SK-N-SH (cell line): Measurements from ENCODE around the gene HIRA. TPM values are rescaled to one million over a fixed set of nuclear protein-coding genes. Genes with fewer than 3 reads are reported as not detected.

Source experiments
- CTCF ChIA-PET: fragments of 300-600, 350-600 bp; formaldehyde crosslinking; extraction: SDS; loops from one replicate; lab custom pipeline; 2021; lab: Yijun Ruan, JAX
- POLR2A ChIA-PET: fragments of 350-600 bp; sonication (Branson Sonifier 250); formaldehyde crosslinking; extraction: SDS; loops from one replicate; lab custom pipeline; 2020; ENCODE audit warnings: antibody characterized with exemption, inconsistent platforms; lab: Yijun Ruan, JAX
- DNase-seq: peaks from one replicate; pipeline ENCODE4 v3.0.0; 2012
- H2AFZ ChIP-seq: fragments of 200-600 bp; sonication (generic); 2 replicates; pipeline ENCODE4 v1.8.1; 2016; ENCODE audit warnings: antibody characterized with exemption, mild to moderate bottlenecking, low read depth
- H3F3A ChIP-seq: fragments of 200-600 bp; sonication (generic); replicated peaks from 2 replicates; pipeline ENCODE3; 2016; ENCODE audit warnings: antibody characterized with exemption, mild to moderate bottlenecking; ENCODE audit not compliant: insufficient read depth
- H3K27ac ChIP-seq, 2 experiments: fragments of 200-500 bp in 1 of 2; fragments of 200-600 bp in 1 of 2; sonication (Bioruptor generic) in 1 of 2; sonication (generic), shearing (Covaris generic) in 1 of 2; 2 replicates each; pipeline versions ENCODE4 v1.5.1 to v1.6.1; 2014 to 2016; ENCODE audit warnings: low read depth in 2 of 2, inconsistent platforms in 1 of 2, low read length in 1 of 2, mild to moderate bottlenecking in 1 of 2, mixed read lengths in 1 of 2
- H3K27me3 ChIP-seq: fragments of 200-600 bp; sonication (generic), shearing (Covaris generic); 2 replicates; pipeline ENCODE4 v1.6.1; 2016; ENCODE audit warnings: mixed run types; ENCODE audit not compliant: insufficient read depth
- H3K36me3 ChIP-seq, 2 experiments: fragments of 200-500 bp in 1 of 2; fragments of 200-600 bp in 1 of 2; sonication (Bioruptor generic) in 1 of 2; sonication (generic) in 1 of 2; replicated peaks in 1 of 2; 2 replicates each; pipeline versions ENCODE3 to v1.5.1; 2014 to 2016; ENCODE audit warnings: low read length in 1 of 2, mild to moderate bottlenecking in 1 of 2; ENCODE audit not compliant: insufficient read depth in 2 of 2, control insufficient read depth in 1 of 2
- H3K4me1 ChIP-seq, 2 experiments: fragments of 200-500 bp in 1 of 2; fragments of 200-600 bp in 1 of 2; sonication (Bioruptor generic) in 1 of 2; sonication (generic), shearing (Covaris generic) in 1 of 2; 2 replicates each; pipeline versions ENCODE4 v1.5.1 to v1.6.1; 2014 to 2016; ENCODE audit warnings: low read depth in 1 of 2, low read length in 1 of 2, mixed run types in 1 of 2; ENCODE audit not compliant: insufficient read depth in 2 of 2, control insufficient read depth in 1 of 2
- H3K4me2 ChIP-seq: fragments of 200-600 bp; sonication (generic), shearing (Covaris generic); 2 replicates; pipeline ENCODE4 v1.6.1; 2017; ENCODE audit warnings: mixed run types
- H3K4me3 ChIP-seq, 2 experiments: fragments of 200-500 bp in 1 of 2; fragments of 200-600 bp in 1 of 2; sonication (Bioruptor generic) in 1 of 2; sonication (generic), shearing (Covaris generic) in 1 of 2; 2 replicates each; pipeline versions ENCODE4 v1.5.1 to v1.8.1; 2014 to 2016; ENCODE audit warnings: low read depth in 2 of 2, inconsistent platforms in 1 of 2, low read length in 1 of 2, mild to moderate bottlenecking in 1 of 2, mixed read lengths in 1 of 2, moderate library complexity in 1 of 2
- H3K79me2 ChIP-seq: fragments of 200-600 bp; sonication (generic); 2 replicates; pipeline ENCODE4 v1.8.1; 2017; ENCODE audit warnings: mild to moderate bottlenecking; ENCODE audit not compliant: insufficient read depth
- H3K9ac ChIP-seq: fragments of 200-600 bp; sonication (generic); 2 replicates; pipeline ENCODE4 v1.6.1; 2017; ENCODE audit warnings: mixed run types
- H3K9me2 ChIP-seq: fragments of 200-600 bp; sonication (generic); 2 replicates; pipeline ENCODE4 v1.6.1; 2017; ENCODE audit warnings: mixed run types
- H3K9me3 ChIP-seq: fragments of 200-600 bp; sonication (generic); 2 replicates; pipeline ENCODE4 v1.6.1; 2017; ENCODE audit warnings: mixed run types, mild to moderate bottlenecking, moderate library complexity
- H4K20me1 ChIP-seq: fragments of 200-600 bp; sonication (generic); 2 replicates; pipeline ENCODE4 v1.6.1; 2017; ENCODE audit warnings: mild to moderate bottlenecking, mixed run types; ENCODE audit not compliant: insufficient read depth
- ELF1 ChIP-seq: IDR thresholded peaks from 2 replicates; pipeline ENCODE4 v1.4.0; 2012
- FOSL2 ChIP-seq: IDR thresholded peaks from 2 replicates; pipeline ENCODE4 v1.4.0; 2012; ENCODE audit warnings: low read depth, mild to moderate bottlenecking, moderate library complexity, borderline replicate concordance
- MAX ChIP-seq: IDR thresholded peaks from 2 replicates; pipeline ENCODE4 v1.4.0; 2012; ENCODE audit warnings: low read depth
- NRF1 ChIP-seq: IDR thresholded peaks from 2 replicates; pipeline ENCODE4 v1.6.1; 2012; ENCODE audit warnings: low read depth, mild to moderate bottlenecking, low read length
- PBX3 ChIP-seq: IDR thresholded peaks from 2 replicates; pipeline ENCODE4; 2012
- WGBS: methylation state at CpG from one replicate; pipeline ENCODE4 v1.1.6; 2017; ENCODE audit warnings: low lambda C conversion rate; 5-methylcytosine and 5-hydroxymethylcytosine counted together
- polyA plus RNA-seq, 3 experiments: library from polyadenylated mRNA; depleted of rRNA; stranded (reverse); fragments of >200 nt; gene quantifications; 2 replicates each; pipeline ENCODE4 v1.2.3, GENCODE V29; 2012
- TF ChIP-seq, protein P1 (sequence below): IDR thresholded peaks from 2 replicates; pipeline ENCODE4 v1.4.0; 2012; ENCODE audit warnings: low read depth, borderline replicate concordance
- TF ChIP-seq, protein P2 (sequence below): fragments of 200-600 bp; sonication (generic); IDR thresholded peaks from 2 replicates; pipeline ENCODE4 v1.6.1; 2017; ENCODE audit warnings: antibody characterized with exemption, mild to moderate bottlenecking, moderate library complexity

Gene HIRA
- polyA plus RNA-seq, 1 of the 3 experiments (the other 2 are of a cell fraction) = 21.0 TPM

GRCh38 chr22:19383292-19383691 lies 48.2 kb downstream of the HIRA start:
- CTCF ChIA-PET = no interaction called here

DNA sequence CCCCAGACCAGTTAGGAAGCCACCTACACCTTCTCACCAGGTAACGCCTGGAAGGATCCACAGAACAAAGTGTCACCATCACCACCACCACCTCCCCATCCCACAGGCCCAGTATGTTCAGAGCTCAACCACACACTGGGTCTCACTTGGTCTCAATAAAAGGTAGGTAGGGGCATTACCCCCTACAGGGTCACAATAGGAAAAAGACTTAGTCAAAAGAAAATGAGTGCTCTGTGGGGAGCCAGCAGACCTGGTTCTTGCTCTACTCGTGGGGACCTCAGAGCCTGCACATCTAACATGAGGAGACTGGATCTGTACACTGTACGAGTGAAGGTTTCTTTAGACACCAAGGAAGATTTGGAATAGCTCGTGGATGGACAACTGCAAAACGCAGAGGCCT lies 49.3 kb downstream of the HIRA start:
- Histone ChIP-seq H3K9ac (no peak overlapping the region), H4K20me1 (no peaks in the 10 kb centered on the region), H3K36me3 (peaks cover 43 to 69% of the 10 kb centered on the region in 2 experiments), H3F3A (no peaks in the 10 kb centered on the region), H3K4me3 (no peak overlapping the region), H2AFZ (no peak overlapping the region), H3K4me2 (no peak overlapping the region), H3K9me3 (no peaks in the 10 kb centered on the region), H3K27ac (no peak overlapping the region), H3K4me1 (peaks cover 0 to 2% of the 10 kb centered on the region in 2 experiments; a peak in 1 of 4 replicates), H3K9me2 (no peaks in the 10 kb centered on the region), H3K79me2 (no peaks in the 10 kb centered on the region), H3K27me3 (no peaks in the 10 kb centered on the region)
- no peak for DNase-seq
- ChIA-PET POLR2A (no interaction called here), CTCF (interaction anchor here (1.2 kb wide), 2 partner anchors 203 to 248 kb away, joined by 3 to 4 read pairs; no protein-coding TSS in a partner anchor)
- WGBS = 97% methylated on average over 5 of the region's 5 CpGs
- TF ChIP-seq, protein P1, sequence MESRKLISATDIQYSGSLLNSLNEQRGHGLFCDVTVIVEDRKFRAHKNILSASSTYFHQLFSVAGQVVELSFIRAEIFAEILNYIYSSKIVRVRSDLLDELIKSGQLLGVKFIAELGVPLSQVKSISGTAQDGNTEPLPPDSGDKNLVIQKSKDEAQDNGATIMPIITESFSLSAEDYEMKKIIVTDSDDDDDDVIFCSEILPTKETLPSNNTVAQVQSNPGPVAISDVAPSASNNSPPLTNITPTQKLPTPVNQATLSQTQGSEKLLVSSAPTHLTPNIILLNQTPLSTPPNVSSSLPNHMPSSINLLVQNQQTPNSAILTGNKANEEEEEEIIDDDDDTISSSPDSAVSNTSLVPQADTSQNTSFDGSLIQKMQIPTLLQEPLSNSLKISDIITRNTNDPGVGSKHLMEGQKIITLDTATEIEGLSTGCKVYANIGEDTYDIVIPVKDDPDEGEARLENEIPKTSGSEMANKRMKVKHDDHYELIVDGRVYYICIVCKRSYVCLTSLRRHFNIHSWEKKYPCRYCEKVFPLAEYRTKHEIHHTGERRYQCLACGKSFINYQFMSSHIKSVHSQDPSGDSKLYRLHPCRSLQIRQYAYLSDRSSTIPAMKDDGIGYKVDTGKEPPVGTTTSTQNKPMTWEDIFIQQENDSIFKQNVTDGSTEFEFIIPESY = no peak
- no peak for TF ChIP-seq ELF1
- no peak for TF ChIP-seq MAX
- no peak for TF ChIP-seq PBX3

More at GRCh38 chr22:19383292-19383691, 48.2 kb downstream of the HIRA start:
- H3K79me2 ChIP-seq = no peaks in the 10 kb centered on the region
- TF ChIP-seq PBX3 = no peak
- TF ChIP-seq, protein P2, sequence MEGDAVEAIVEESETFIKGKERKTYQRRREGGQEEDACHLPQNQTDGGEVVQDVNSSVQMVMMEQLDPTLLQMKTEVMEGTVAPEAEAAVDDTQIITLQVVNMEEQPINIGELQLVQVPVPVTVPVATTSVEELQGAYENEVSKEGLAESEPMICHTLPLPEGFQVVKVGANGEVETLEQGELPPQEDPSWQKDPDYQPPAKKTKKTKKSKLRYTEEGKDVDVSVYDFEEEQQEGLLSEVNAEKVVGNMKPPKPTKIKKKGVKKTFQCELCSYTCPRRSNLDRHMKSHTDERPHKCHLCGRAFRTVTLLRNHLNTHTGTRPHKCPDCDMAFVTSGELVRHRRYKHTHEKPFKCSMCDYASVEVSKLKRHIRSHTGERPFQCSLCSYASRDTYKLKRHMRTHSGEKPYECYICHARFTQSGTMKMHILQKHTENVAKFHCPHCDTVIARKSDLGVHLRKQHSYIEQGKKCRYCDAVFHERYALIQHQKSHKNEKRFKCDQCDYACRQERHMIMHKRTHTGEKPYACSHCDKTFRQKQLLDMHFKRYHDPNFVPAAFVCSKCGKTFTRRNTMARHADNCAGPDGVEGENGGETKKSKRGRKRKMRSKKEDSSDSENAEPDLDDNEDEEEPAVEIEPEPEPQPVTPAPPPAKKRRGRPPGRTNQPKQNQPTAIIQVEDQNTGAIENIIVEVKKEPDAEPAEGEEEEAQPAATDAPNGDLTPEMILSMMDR = no peak
- no peak for TF ChIP-seq FOSL2
- TF ChIP-seq NRF1 = no peak
- POLR2A ChIA-PET = no interaction called here
- H3K4me3 ChIP-seq = no peak overlapping the region
- H3K9ac ChIP-seq = no peak overlapping the region
- H3K4me2 ChIP-seq = no peak overlapping the region
- DNase-seq = no peak
- peaks cover 41 to 70% of the 10 kb centered on the region in 2 experiments for H3K36me3 ChIP-seq
- H3K27ac ChIP-seq = no peak overlapping the region; a peak in 1 of 4 replicates
- no peak overlapping the region for H2AFZ ChIP-seq
- H3K9me3 ChIP-seq = no peaks in the 10 kb centered on the region
- no peaks in the 10 kb centered on the region for H3F3A ChIP-seq
- peaks cover 0 to 2% of the 10 kb centered on the region in 2 experiments; a peak in 1 of 4 replicates for H3K4me1 ChIP-seq
- H4K20me1 ChIP-seq = no peaks in the 10 kb centered on the region
- WGBS = 95% methylated on average over 9 of the region's 9 CpGs
- H3K9me2 ChIP-seq = no peaks in the 10 kb centered on the region
- H3K27me3 ChIP-seq = no peaks in the 10 kb centered on the region
